ES-I3 (cell line): ENCODE data around the gene B3GLCT.

Source experiments
- H3K36me3 ChIP-seq: 2 replicates; pipeline ENCODE4 v1.6.1; 2013; ENCODE audit warnings: mild to moderate bottlenecking, low read length, control low read depth, moderate library complexity; ENCODE audit not compliant: insufficient read depth
- H3K4me1 ChIP-seq: 2 replicates; pipeline ENCODE4 v1.6.1; 2013; ENCODE audit warnings: mild to moderate bottlenecking, control low read depth, low read length; ENCODE audit not compliant: insufficient read depth
- H3K9ac ChIP-seq: 2 replicates; pipeline ENCODE4 v1.6.1; 2013; ENCODE audit warnings: low read depth, mild to moderate bottlenecking, low read length, moderate library complexity
- H3K9me3 ChIP-seq: 2 replicates; pipeline ENCODE4 v1.6.1; 2013; ENCODE audit warnings: mild to moderate bottlenecking, low read length, moderate library complexity; ENCODE audit not compliant: control insufficient read depth, insufficient read depth

B3GLCT gene

GRCh38 chr13:31248965-31249539 lies 49.3 kb downstream of the B3GLCT start:
- Histone ChIP-seq H3K36me3 (no peaks in the 10 kb centered on the region), H3K4me1 (no peaks in the 10 kb centered on the region), H3K9ac (no peak overlapping the region), H3K9me3 (no peaks in the 10 kb centered on the region)

GRCh38 chr13:31250435-31250834 lies 50.7 kb downstream of the B3GLCT start:
- Histone ChIP-seq H3K9me3 (no peaks in the 10 kb centered on the region), H3K4me1 (no peaks in the 10 kb centered on the region)

GRCh38 chr13:31261241-31261640 lies 61.5 kb downstream of the B3GLCT start:
- H3K9me3 ChIP-seq, result no peaks in the 10 kb centered on the region
- H3K9ac ChIP-seq, result no peak overlapping the region
- no peaks in the 10 kb centered on the region for H3K36me3 ChIP-seq
- H3K4me1 ChIP-seq, result 0 out of 2 replicates have a peak, but pooled peaks cover 3% of the 10 kb centered on the region

More at GRCh38 chr13:31250435-31250834, 50.7 kb downstream of the B3GLCT start:
- Histone ChIP-seq H3K36me3 (no peaks in the 10 kb centered on the region), H3K9ac (no peak overlapping the region)

- Histone ChIP-seq H3K9ac (no peak overlapping the region), H3K36me3 (peaks cover under 1% of the 10 kb centered on the region; the same call in 1 of the 2 replicates), H3K4me1 (0 out of 2 replicates have a peak, but pooled peaks cover 3% of the 10 kb centered on the region), H3K9me3 (no peaks in the 10 kb centered on the region)
These were observed 63.6 kb downstream of the B3GLCT start for GRCh38 chr13:31263346-31263745.

GRCh38 chr13:31264151-31264550 lies 64.4 kb downstream of the B3GLCT start:
- Histone ChIP-seq H3K36me3 (peaks cover 3% of the 10 kb centered on the region; the same call in 1 of the 2 replicates), H3K9ac (no peak overlapping the region), H3K9me3 (no peaks in the 10 kb centered on the region), H3K4me1 (0 out of 2 replicates have a peak, but pooled peaks cover 3% of the 10 kb centered on the region)

- no peaks in the 10 kb centered on the region for H3K9me3 ChIP-seq
- no peaks in the 10 kb centered on the region for H3K4me1 ChIP-seq
- peaks cover 3% of the 10 kb centered on the region; the same call in 1 of the 2 replicates for H3K36me3 ChIP-seq
- no peak overlapping the region; the same call in 1 of the 2 replicates for H3K9ac ChIP-seq
These were observed 67.5 kb downstream of the B3GLCT start for GRCh38 chr13:31267126-31267784.

- H3K36me3 ChIP-seq, result no peaks in the 10 kb centered on the region
- no peaks in the 10 kb centered on the region for H3K4me1 ChIP-seq
- no peak overlapping the region for H3K9ac ChIP-seq
- peaks cover 5% of the 10 kb centered on the region for H3K9me3 ChIP-seq
These were observed 74.6 kb downstream of the B3GLCT start for GRCh38 chr13:31274390-31274789.

- Histone ChIP-seq H3K4me1 (no peaks in the 10 kb centered on the region), H3K9me3 (peaks cover 5% of the 10 kb centered on the region), H3K36me3 (no peaks in the 10 kb centered on the region), H3K9ac (no peak overlapping the region)
These were observed 76.6 kb downstream of the B3GLCT start for GRCh38 chr13:31276421-31276820.

- Histone ChIP-seq H3K9ac (no peak overlapping the region), H3K4me1 (no peaks in the 10 kb centered on the region), H3K36me3 (no peaks in the 10 kb centered on the region), H3K9me3 (peaks cover 5% of the 10 kb centered on the region)
These were observed 79.1 kb downstream of the B3GLCT start for GRCh38 chr13:31278869-31279268.

- Histone ChIP-seq H3K9me3 (peaks cover 5% of the 10 kb centered on the region; the same call in 1 of the 2 replicates), H3K36me3 (no peaks in the 10 kb centered on the region), H3K9ac (no peak overlapping the region), H3K4me1 (no peaks in the 10 kb centered on the region)
These were observed 83.1 kb downstream of the B3GLCT start for GRCh38 chr13:31282741-31283455.

GRCh38 chr13:31286930-31287329 lies 87.2 kb downstream of the B3GLCT start:
- Histone ChIP-seq H3K9ac (no peak overlapping the region), H3K9me3 (no peaks in the 10 kb centered on the region), H3K36me3 (no peaks in the 10 kb centered on the region), H3K4me1 (no peaks in the 10 kb centered on the region)

- Histone ChIP-seq H3K4me1 (no peaks in the 10 kb centered on the region), H3K9ac (no peak overlapping the region), H3K36me3 (no peaks in the 10 kb centered on the region)
These were observed 101.3 kb downstream of the B3GLCT start for GRCh38 chr13:31301119-31301518.

GRCh38 chr13:31310356-31310755 lies 110.6 kb downstream of the B3GLCT start:
- Histone ChIP-seq H3K4me1 (no peaks in the 10 kb centered on the region), H3K36me3 (no peaks in the 10 kb centered on the region), H3K9ac (no peak overlapping the region), H3K9me3 (peaks cover 5% of the 10 kb centered on the region; the same call in 1 of the 2 replicates)

More at GRCh38 chr13:31301119-31301518, 101.3 kb downstream of the B3GLCT start:
- H3K9me3 ChIP-seq, result no peaks in the 10 kb centered on the region

- Histone ChIP-seq H3K36me3 (no peaks in the 10 kb centered on the region), H3K9me3 (peaks cover 5% of the 10 kb centered on the region; the same call in 1 of the 2 replicates), H3K9ac (no peak overlapping the region), H3K4me1 (no peaks in the 10 kb centered on the region)
These were observed 111.0 kb downstream of the B3GLCT start for GRCh38 chr13:31310786-31311185.
